CD14-positive monocyte (primary cell): ENCODE results near the gene SMYD3. TPM values are rescaled to one million over a fixed set of nuclear protein-coding genes. Genes with fewer than 3 reads are reported as not detected.

Experiments used
- DNase-seq, 3 donors: peaks; one replicate each; pipeline ENCODE4 v3.0.0-alpha.2; 2011 to 2022
- H2AFZ ChIP-seq: 2 replicates; pipeline ENCODE4 v1.6.0; 2012; ENCODE audit warnings: mild to moderate bottlenecking, low read depth, low read length, inconsistent platforms; ENCODE audit not compliant: insufficient read depth, poor library complexity, severe bottlenecking
- H3K27ac ChIP-seq, 2 donors: 1 replicate in 1 of 2; 2 replicates in 1 of 2; pipeline ENCODE4 v1.5.1; 2012 to 2013; ENCODE audit warnings: low read length in 2 of 2, control low read depth in 1 of 2, inconsistent platforms in 1 of 2, low read depth in 1 of 2, mild to moderate bottlenecking in 1 of 2
- H3K27me3 ChIP-seq, 2 donors: one replicate each; pipeline versions ENCODE4 v1.6.0 to v1.6.1; 2011 to 2013; ENCODE audit warnings: low read length in 2 of 2; ENCODE audit not compliant: control insufficient read depth in 2 of 2, insufficient read depth in 2 of 2
- H3K36me3 ChIP-seq, 2 donors: replicated peaks in 1 of 2; 1 replicate in 1 of 2; 2 replicates in 1 of 2; pipeline versions ENCODE4 v1.5.1 to v1.6.1; 2012 to 2013; ENCODE audit warnings: low read length in 2 of 2, control low read depth in 1 of 2, inconsistent platforms in 1 of 2, mild to moderate bottlenecking in 1 of 2; ENCODE audit not compliant: insufficient read depth in 2 of 2, control insufficient read depth in 1 of 2
- H3K4me1 ChIP-seq, 2 donors: 1 replicate in 1 of 2; 2 replicates in 1 of 2; pipeline versions ENCODE4 v1.5.1 to v1.6.1; 2012 to 2013; ENCODE audit warnings: low read length in 2 of 2, control low read depth in 1 of 2, inconsistent platforms in 1 of 2, mild to moderate bottlenecking in 1 of 2, moderate library complexity in 1 of 2; ENCODE audit not compliant: insufficient read depth in 2 of 2, control insufficient read depth in 1 of 2
- H3K4me2 ChIP-seq: replicated peaks from 2 replicates; pipeline ENCODE3; 2012; ENCODE audit warnings: low read length, moderate library complexity, mild to moderate bottlenecking; ENCODE audit not compliant: poor library complexity, severe bottlenecking; ENCODE audit errors: extremely low read depth
- H3K4me3 ChIP-seq, 3 experiments: fragments of 200-600 bp in 1 of 3; sonication (generic) in 1 of 3; replicated peaks in 1 of 3; 1 replicate in 2 of 3; 2 replicates in 1 of 3; pipeline ENCODE4 v1.5.1; 2011 to 2013; ENCODE audit warnings: low read length in 3 of 3, mild to moderate bottlenecking in 3 of 3, control low read depth in 2 of 3, low read depth in 2 of 3, inconsistent platforms in 1 of 3, moderate library complexity in 1 of 3
- H3K79me2 ChIP-seq: 2 replicates; pipeline ENCODE4 v1.6.0; 2012; ENCODE audit warnings: mild to moderate bottlenecking, control low read depth, inconsistent platforms, low read length, moderate library complexity; ENCODE audit not compliant: insufficient read depth
- H3K9ac ChIP-seq: 2 replicates; pipeline ENCODE4 v1.6.0; 2017; ENCODE audit warnings: low read length, mild to moderate bottlenecking; ENCODE audit not compliant: insufficient read depth, poor library complexity, severe bottlenecking
- H3K9me3 ChIP-seq, 2 donors: replicated peaks in 1 of 2; 1 replicate in 1 of 2; 2 replicates in 1 of 2; pipeline versions ENCODE4 v1.5.1 to v1.6.1; 2012 to 2013; ENCODE audit warnings: low read length in 2 of 2, control low read depth in 1 of 2; ENCODE audit not compliant: control insufficient read depth in 1 of 2, insufficient read depth in 1 of 2
- H4K20me1 ChIP-seq: 2 replicates; pipeline ENCODE4 v1.6.0; 2012; ENCODE audit warnings: mild to moderate bottlenecking, low read length, control low read depth, moderate library complexity; ENCODE audit not compliant: insufficient read depth
- H3K27ac Mint-ChIP-seq, 7 donors: one replicate each; pipeline ENCODE4 v1.8.0; 2020; ENCODE audit warnings: mild to moderate bottlenecking in 7 of 7, mixed read lengths in 7 of 7, moderate library complexity in 6 of 7, inconsistent platforms in 2 of 7
- H3K27me3 Mint-ChIP-seq, 3 donors: one replicate each; pipeline ENCODE4 v1.8.0; 2021 to 2022; ENCODE audit warnings: low read depth in 3 of 3, mild to moderate bottlenecking in 3 of 3, mixed read lengths in 3 of 3, moderate library complexity in 3 of 3, inconsistent platforms in 1 of 3
- H3K36me3 Mint-ChIP-seq, 2 donors: one replicate each; pipeline ENCODE4 v1.8.0; 2020; ENCODE audit warnings: mixed read lengths in 2 of 2, inconsistent platforms in 1 of 2, mild to moderate bottlenecking in 1 of 2
- H3K4me1 Mint-ChIP-seq: one replicate; pipeline ENCODE4 v1.8.0; 2020; ENCODE audit warnings: mild to moderate bottlenecking, mixed read lengths
- H3K4me3 Mint-ChIP-seq, 2 donors: one replicate each; pipeline ENCODE4 v1.8.0; 2020; ENCODE audit warnings: mild to moderate bottlenecking in 2 of 2, mixed read lengths in 2 of 2, moderate library complexity in 1 of 2
- H3K9me3 Mint-ChIP-seq, 7 donors: one replicate each; pipeline ENCODE4 v1.8.0; 2020 to 2022; ENCODE audit warnings: mixed read lengths in 7 of 7, mild to moderate bottlenecking in 6 of 7, moderate library complexity in 6 of 7, inconsistent platforms in 2 of 7
- CTCF ChIP-seq: fragments of 200-600 bp; IDR thresholded peaks from one replicate; pipeline ENCODE4 v1.8.0; 2022; ENCODE audit warnings: antibody characterized with exemption, mild to moderate bottlenecking
- WGBS: methylation state at CpG from one replicate; pipeline ENCODE4 v1.1.5; 2013; ENCODE audit warnings: missing lambda C conversion rate; ENCODE audit not compliant: insufficient coverage; 5-methylcytosine and 5-hydroxymethylcytosine counted together
- intact Hi-C, 2 donors: fragments of 100-400 bp; cut with micrococcal nuclease; formaldehyde crosslinking; loops; one replicate each; pipeline versions ENCODE4 v1.15.0 to v1.15.1; 2023
- polyA plus RNA-seq, 3 donors: library from polyadenylated mRNA; depleted of rRNA in 1 of 3; unstranded in 2 of 3; stranded (reverse) in 1 of 3; fragments of 300-500 nt in 2 of 3; fragments of >200 nt in 1 of 3; fragmentation: Illumina TruSeq in 2 of 3; gene quantifications; 1 replicate in 2 of 3; 2 replicates in 1 of 3; pipeline ENCODE4 v1.2.3, GENCODE V29; 2012 to 2021

Gene SMYD3
- polyA plus RNA-seq, 3 donors = 2.7 to 8.4 (median 4.0) TPM

GRCh38 chr1:246306415-246307037 is 200.6 kb downstream of the SMYD3 start:
- no peaks in the 10 kb centered on the region for H3K27me3 Mint-ChIP-seq
- Histone ChIP-seq H3K27me3 (no peaks in the 10 kb centered on the region), H4K20me1 (no peaks in the 10 kb centered on the region), H3K27ac (no peak overlapping the region), H3K4me3 (no peak overlapping the region), H3K79me2 (no peaks in the 10 kb centered on the region), H3K9me3 (no peaks in the 10 kb centered on the region), H3K9ac (no peak overlapping the region), H3K4me1 (no peaks in the 10 kb centered on the region), H3K36me3 (no peaks in the 10 kb centered on the region), H2AFZ (no peak overlapping the region), H3K4me2 (no peak overlapping the region)
- 80% methylated on average over 1 of the region's 3 CpGs for WGBS
- peaks cover 2% of the 10 kb centered on the region for H3K4me1 Mint-ChIP-seq
- DNase-seq = no peak
- no peak overlapping the region for H3K4me3 Mint-ChIP-seq
- no peak for TF ChIP-seq CTCF
- H3K9me3 Mint-ChIP-seq = peaks cover 0 to 1% (median 0%) of the 10 kb centered on the region in 7 donors
- intact Hi-C loops = no loop called here
- no peaks in the 10 kb centered on the region for H3K36me3 Mint-ChIP-seq
- H3K27ac Mint-ChIP-seq = no peak overlapping the region

- Mint-ChIP-seq H3K27me3 (no peaks in the 10 kb centered on the region), H3K4me3 (no peak overlapping the region), H3K9me3 (peaks cover 0 to 1% (median 0%) of the 10 kb centered on the region in 7 donors), H3K27ac (no peak overlapping the region), H3K36me3 (no peaks in the 10 kb centered on the region), H3K4me1 (no peaks in the 10 kb centered on the region)
- no peaks in the 10 kb centered on the region for H4K20me1 ChIP-seq
- intact Hi-C loops = no loop called here
- no peak overlapping the region for H2AFZ ChIP-seq
- H3K27me3 ChIP-seq = no peaks in the 10 kb centered on the region
- H3K36me3 ChIP-seq = no peaks in the 10 kb centered on the region
- H3K4me2 ChIP-seq = no peak overlapping the region
- H3K4me3 ChIP-seq = no peak overlapping the region
- H3K4me1 ChIP-seq = no peaks in the 10 kb centered on the region
- no peak for DNase-seq
- H3K9ac ChIP-seq = no peak overlapping the region
- no peak overlapping the region for H3K27ac ChIP-seq
- 83% methylated on average over 1 of the region's 5 CpGs for WGBS
- no peaks in the 10 kb centered on the region for H3K9me3 ChIP-seq
- no peak for TF ChIP-seq CTCF
- H3K79me2 ChIP-seq = no peaks in the 10 kb centered on the region
Measured at GRCh38 chr1:246304484-246305259, 202.4 kb downstream of the SMYD3 start.
